PC-9 (cell line): ENCODE results near the gene JPH2.

Source experiments
- CTCF ChIP-seq: fragments of 200-600 bp; sonication (generic); conservative IDR thresholded peaks from 2 replicates; pipeline ENCODE4 v1.6.1; 2017; ENCODE audit warnings: mixed run types, antibody characterized with exemption, mild to moderate bottlenecking, moderate library complexity
- EZH2 ChIP-seq: fragments of 200-600 bp; sonication (generic); IDR thresholded peaks from 2 replicates; pipeline ENCODE4 v1.8.0; 2017; ENCODE audit warnings: antibody characterized with exemption, low read depth

- TF ChIP-seq CTCF: no peak
- no peak for TF ChIP-seq EZH2
Observed at GRCh38 chr20:44198872-44199271, 11.9 kb upstream of the JPH2 start.
